Endothelial cell (in vitro differentiated cells): Measurements from ENCODE around the gene OMP. TPM values are rescaled to one million over a fixed set of nuclear protein-coding genes. Genes with fewer than 3 reads are reported as not detected.

Experiments used
- DNase-seq: peaks from one replicate; pipeline ENCODE4 v3.0.0; 2021; ENCODE audit warnings: low spot score
- H3K27ac Mint-ChIP-seq: one replicate; pipeline ENCODE4 v1.8.0; 2021; ENCODE audit warnings: mixed read lengths, inconsistent platforms; ENCODE audit not compliant: unreplicated experiment
- H3K27me3 Mint-ChIP-seq: one replicate; pipeline ENCODE4 v1.8.0; 2021; ENCODE audit warnings: mild to moderate bottlenecking, moderate library complexity, mixed read lengths, inconsistent platforms; ENCODE audit not compliant: unreplicated experiment
- H3K36me3 Mint-ChIP-seq: one replicate; pipeline ENCODE4 v1.8.0; 2021; ENCODE audit warnings: mild to moderate bottlenecking, low read depth, mixed read lengths, inconsistent platforms; ENCODE audit not compliant: unreplicated experiment
- H3K4me1 Mint-ChIP-seq: one replicate; pipeline ENCODE4 v1.8.0; 2021; ENCODE audit warnings: mild to moderate bottlenecking, mixed read lengths, inconsistent platforms; ENCODE audit not compliant: unreplicated experiment
- H3K4me3 Mint-ChIP-seq: one replicate; pipeline ENCODE4 v1.8.0; 2021; ENCODE audit warnings: mild to moderate bottlenecking, mixed read lengths, inconsistent platforms; ENCODE audit not compliant: unreplicated experiment
- H3K9me3 Mint-ChIP-seq: one replicate; pipeline ENCODE4 v1.8.0; 2021; ENCODE audit warnings: mixed read lengths, inconsistent platforms; ENCODE audit not compliant: unreplicated experiment
- CTCF ChIP-seq: fragments of 200-600 bp; sonication (generic); IDR thresholded peaks from one replicate; pipeline ENCODE4 v1.5.0; 2021; ENCODE audit warnings: antibody characterized with exemption; ENCODE audit not compliant: unreplicated experiment
- total RNA-seq: library from RNA; stranded (reverse); fragmentation: NEBNext Ultra II Directional; extraction: Animal tissue kit (Norgen Biotek cat#: 25700); gene quantifications from one replicate; pipeline ENCODE4 v1.2.1, GENCODE V29; 2021; ENCODE audit not compliant: unreplicated experiment

The OMP gene
- total RNA-seq, 1 donor from 2014 or later: not detected

GRCh38 chr11:77117492-77117891, 14.9 kb downstream of the OMP start:
- Mint-ChIP-seq H3K27ac (no peak overlapping the region), H3K4me1 (peaks cover 3% of the 10 kb centered on the region), H3K4me3 (no peak overlapping the region), H3K9me3 (no peaks in the 10 kb centered on the region), H3K36me3 (peaks cover 9% of the 10 kb centered on the region), H3K27me3 (peaks cover 5% of the 10 kb centered on the region)
- DNase-seq: no peak
- TF ChIP-seq CTCF: no peak

GRCh38 chr11:77118086-77118485, 15.4 kb downstream of the OMP start:
- no peak for TF ChIP-seq CTCF
- H3K9me3 Mint-ChIP-seq: no peaks in the 10 kb centered on the region
- peaks cover 9% of the 10 kb centered on the region for H3K36me3 Mint-ChIP-seq
- peaks cover 5% of the 10 kb centered on the region for H3K27me3 Mint-ChIP-seq
- peaks cover 3% of the 10 kb centered on the region for H3K4me1 Mint-ChIP-seq
- no peak overlapping the region for H3K4me3 Mint-ChIP-seq
- H3K27ac Mint-ChIP-seq: no peak overlapping the region
- no peak for DNase-seq

- H3K9me3 Mint-ChIP-seq: no peaks in the 10 kb centered on the region
- no peak for TF ChIP-seq CTCF
- peaks cover 8% of the 10 kb centered on the region for H3K27me3 Mint-ChIP-seq
- no peak for DNase-seq
- no peaks in the 10 kb centered on the region for H3K4me1 Mint-ChIP-seq
- peaks cover 13% of the 10 kb centered on the region for H3K36me3 Mint-ChIP-seq
- H3K4me3 Mint-ChIP-seq: no peak overlapping the region
- no peak overlapping the region for H3K27ac Mint-ChIP-seq
Measured at GRCh38 chr11:77118971-77119370, 16.3 kb downstream of the OMP start.

GRCh38 chr11:77119531-77119936, 16.9 kb downstream of the OMP start:
- Mint-ChIP-seq H3K27ac (no peak overlapping the region), H3K4me1 (no peaks in the 10 kb centered on the region), H3K36me3 (peaks cover 16% of the 10 kb centered on the region), H3K9me3 (no peaks in the 10 kb centered on the region), H3K4me3 (no peak overlapping the region), H3K27me3 (peaks cover 10% of the 10 kb centered on the region)
- no peak for TF ChIP-seq CTCF
- DNase-seq: no peak

- H3K27me3 Mint-ChIP-seq: peaks cover 7% of the 10 kb centered on the region
- TF ChIP-seq CTCF: no peak
- H3K27ac Mint-ChIP-seq: no peak overlapping the region
- no peak for DNase-seq
- no peak overlapping the region for H3K4me3 Mint-ChIP-seq
- H3K9me3 Mint-ChIP-seq: no peaks in the 10 kb centered on the region
- H3K4me1 Mint-ChIP-seq: no peaks in the 10 kb centered on the region
- peaks cover 16% of the 10 kb centered on the region for H3K36me3 Mint-ChIP-seq
Measured at GRCh38 chr11:77120571-77120970, 17.9 kb downstream of the OMP start.
